Panc1 (cell line): ENCODE measurements around the gene CACTIN. TPM values are rescaled to one million over a fixed set of nuclear protein-coding genes. Genes with fewer than 3 reads are reported as not detected.

Experiments
- ATAC-seq: fragments of 200-7000 bp; cut with Tn5 transposase; 2 replicates; pipeline ENCODE4 v1.9.1; 2020; ENCODE audit warnings: mild to moderate bottlenecking, moderate library complexity
- BruUV-seq: library from RNA; stranded (reverse); fragments of 400-500 nt; replicated peaks from 2 replicates; lab custom pipeline; 2021; lab: Mats Ljungman, UMichigan
- CTCF ChIA-PET: fragments of 300-600 bp; sonication (Branson Sonifier 250); formaldehyde crosslinking; loops from one replicate; lab custom pipeline; 2022; ENCODE audit warnings: antibody characterized with exemption; lab: Charles Lee
- POLR2A ChIA-PET: fragments of 300-600 bp; sonication (Branson Sonifier 250); formaldehyde crosslinking; loops from one replicate; lab custom pipeline; 2022; ENCODE audit warnings: antibody characterized with exemption; lab: Charles Lee
- DNase-seq: peaks from one replicate; pipeline ENCODE4 v3.0.0-alpha.2; 2010; ENCODE audit warnings: low read depth, low spot score
- H3K27ac ChIP-seq: 2 replicates; pipeline ENCODE4 v1.5.1; 2011; ENCODE audit warnings: mild to moderate bottlenecking, low read length, inconsistent platforms
- H3K27me3 ChIP-seq: fragments of 200-500 bp; sonication (Bioruptor generic); 2 replicates; pipeline ENCODE4 v1.6.0; 2014; ENCODE audit warnings: low read length, inconsistent platforms; ENCODE audit not compliant: control insufficient read depth, insufficient read depth
- H3K36me3 ChIP-seq: fragments of 200-500 bp; sonication (Bioruptor generic); 2 replicates; pipeline ENCODE4 v1.5.1; 2014; ENCODE audit warnings: inconsistent platforms, mild to moderate bottlenecking, low read length, moderate library complexity; ENCODE audit not compliant: control insufficient read depth, insufficient read depth
- H3K4me1 ChIP-seq: 2 replicates; pipeline ENCODE4 v1.5.1; 2011; ENCODE audit warnings: inconsistent platforms, mild to moderate bottlenecking, low read length, moderate library complexity; ENCODE audit not compliant: control insufficient read depth, insufficient read depth
- H3K4me3 ChIP-seq, 2 experiments: 2 replicates each; pipeline ENCODE4 v1.5.1; 2011 to 2012; ENCODE audit warnings: low read depth in 2 of 2, low read length in 2 of 2, mild to moderate bottlenecking in 2 of 2, inconsistent platforms in 1 of 2, moderate library complexity in 1 of 2
- H3K9me3 ChIP-seq: fragments of 200-500 bp; sonication (Bioruptor generic); 2 replicates; pipeline ENCODE4 v1.5.1; 2014; ENCODE audit warnings: low read depth, mild to moderate bottlenecking, inconsistent platforms, low read length, moderate library complexity; ENCODE audit not compliant: control insufficient read depth, insufficient read depth
- CTCF ChIP-seq: fragments of 450-650 bp; IDR thresholded peaks from 2 replicates; pipeline ENCODE4 v1.5.1; 2017; ENCODE audit warnings: mild to moderate bottlenecking
- POLR2AphosphoS5 ChIP-seq: IDR thresholded peaks from 2 replicates; pipeline ENCODE4 v1.6.1; 2012; ENCODE audit warnings: mild to moderate bottlenecking, low read depth, low read length, moderate library complexity
- REST ChIP-seq, 2 experiments: IDR thresholded peaks; 2 replicates each; pipeline ENCODE4 v1.6.1; 2011 to 2012; ENCODE audit warnings: low read depth in 2 of 2, control low read depth in 1 of 2, low read length in 1 of 2, mild to moderate bottlenecking in 1 of 2, moderate library complexity in 1 of 2; ENCODE audit not compliant: insufficient read depth in 1 of 2
- SIN3A ChIP-seq: IDR thresholded peaks from 2 replicates; pipeline ENCODE4 v1.6.1; 2012; ENCODE audit warnings: low read depth, mild to moderate bottlenecking, low read length, moderate library complexity, borderline replicate concordance; ENCODE audit not compliant: insufficient read depth
- TCF7L2 ChIP-seq: IDR thresholded peaks from 2 replicates; pipeline ENCODE4 v1.6.1; 2011; ENCODE audit warnings: mild to moderate bottlenecking, low read depth, low read length, inconsistent platforms
- in situ Hi-C: cut with HindIII; loops from 2 replicates; pipeline ENCODE4 v1.10.0; 2016; ENCODE audit warnings: low sequenced_read_pairs, low pct_unique_long_range_greater_than_20kb
- intact Hi-C: fragments of 100-400 bp; cut with micrococcal nuclease; formaldehyde crosslinking; loops from one replicate; pipeline ENCODE4 v1.10.0; 2022; ENCODE audit not compliant: unreplicated experiment
- total RNA-seq: library from RNA; stranded (reverse); gene quantifications from one replicate; pipeline ENCODE4 v1.2.1, GENCODE V29; 2021; ENCODE audit not compliant: unreplicated experiment

The CACTIN gene
- total RNA-seq, 1 experiment from 2014 or later: 25.2 TPM

GRCh38 chr19:3617463-3617862, 9.1 kb downstream of the CACTIN start:
- Histone ChIP-seq H3K4me3 (no peak overlapping the region), H3K4me1 (no peaks in the 10 kb centered on the region), H3K27me3 (no peaks in the 10 kb centered on the region), H3K36me3 (no peaks in the 10 kb centered on the region), H3K9me3 (no peaks in the 10 kb centered on the region), H3K27ac (no peak overlapping the region)
- DNase-seq (no peak), ATAC-seq (no peak)
- CTCF ChIA-PET: no interaction called here
- in situ Hi-C loops (no loop called here), intact Hi-C loops (no loop called here)
- BruUV-seq: no TSS peak
- TF ChIP-seq CTCF (no peak), POLR2AphosphoS5 (no peak), REST (IDR thresholded peaks at IDR 0.05; ENCODE audit: insufficient read depth in 1 of 2, low read depth in 2 of 2, low read length in 1 of 2) (no peak), TCF7L2 (no peak), SIN3A (no peak)
- POLR2A ChIA-PET: no interaction called here

GRCh38 chr19:3615524-3616135, 11.0 kb downstream of the CACTIN start:
- H3K4me1 ChIP-seq: peaks cover under 1% of the 10 kb centered on the region; the same call in 1 of the 2 replicates
- ChIA-PET POLR2A (no interaction called here), CTCF (no interaction called here)
- intact Hi-C loops (no loop called here), in situ Hi-C loops (no loop called here)
- TF ChIP-seq TCF7L2: no peak
- no peaks in the 10 kb centered on the region for H3K36me3 ChIP-seq
- no peak for ATAC-seq
- no peak overlapping the region for H3K27ac ChIP-seq
- no TSS peak for BruUV-seq
- no peaks in the 10 kb centered on the region for H3K9me3 ChIP-seq
- H3K4me3 ChIP-seq: no peak overlapping the region
- DNase-seq: no peak
- H3K27me3 ChIP-seq: no peaks in the 10 kb centered on the region

- Histone ChIP-seq H3K36me3 (no peaks in the 10 kb centered on the region), H3K9me3 (no peaks in the 10 kb centered on the region), H3K27me3 (no peaks in the 10 kb centered on the region), H3K4me3 (no peak overlapping the region), H3K4me1 (peaks cover 7% of the 10 kb centered on the region; the same call in 1 of the 2 replicates), H3K27ac (no peak overlapping the region)
- ChIA-PET CTCF (no interaction called here), POLR2A (no interaction called here)
- ATAC-seq: no peak
- in situ Hi-C loops: no loop called here
- TF ChIP-seq REST (IDR thresholded peaks at IDR 0.05; ENCODE audit: insufficient read depth in 1 of 2, low read depth in 2 of 2, low read length in 1 of 2) (no peak), TCF7L2 (no peak), POLR2AphosphoS5 (no peak), SIN3A (no peak), CTCF (no peak)
- BruUV-seq: no TSS peak
- DNase-seq: no peak
- intact Hi-C loops: no loop called here
Observed at GRCh38 chr19:3614858-3615505, 11.6 kb downstream of the CACTIN start.
